Measurements from ENCODE around the gene RPP25L.

DNA sequence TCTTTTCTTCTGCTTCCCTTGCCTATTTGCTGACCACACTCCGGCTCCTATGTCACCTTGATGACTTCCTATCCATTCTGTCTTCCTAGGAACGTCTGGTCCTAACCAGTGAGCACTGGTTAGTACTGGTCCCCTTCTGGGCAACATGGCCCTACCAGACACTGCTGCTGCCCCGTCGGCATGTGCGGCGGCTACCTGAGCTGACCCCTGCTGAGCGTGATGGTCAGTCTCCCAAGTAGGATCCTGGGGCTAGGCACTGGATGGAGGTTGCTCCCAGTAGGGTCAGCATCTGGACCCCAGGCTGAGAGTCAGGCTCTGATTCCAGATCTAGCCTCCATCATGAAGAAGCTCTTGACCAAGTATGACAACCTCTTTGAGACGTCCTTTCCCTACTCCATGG is 36.8 kb upstream of the RPP25L start:
- TF ChIP-seq, protein P1, sequence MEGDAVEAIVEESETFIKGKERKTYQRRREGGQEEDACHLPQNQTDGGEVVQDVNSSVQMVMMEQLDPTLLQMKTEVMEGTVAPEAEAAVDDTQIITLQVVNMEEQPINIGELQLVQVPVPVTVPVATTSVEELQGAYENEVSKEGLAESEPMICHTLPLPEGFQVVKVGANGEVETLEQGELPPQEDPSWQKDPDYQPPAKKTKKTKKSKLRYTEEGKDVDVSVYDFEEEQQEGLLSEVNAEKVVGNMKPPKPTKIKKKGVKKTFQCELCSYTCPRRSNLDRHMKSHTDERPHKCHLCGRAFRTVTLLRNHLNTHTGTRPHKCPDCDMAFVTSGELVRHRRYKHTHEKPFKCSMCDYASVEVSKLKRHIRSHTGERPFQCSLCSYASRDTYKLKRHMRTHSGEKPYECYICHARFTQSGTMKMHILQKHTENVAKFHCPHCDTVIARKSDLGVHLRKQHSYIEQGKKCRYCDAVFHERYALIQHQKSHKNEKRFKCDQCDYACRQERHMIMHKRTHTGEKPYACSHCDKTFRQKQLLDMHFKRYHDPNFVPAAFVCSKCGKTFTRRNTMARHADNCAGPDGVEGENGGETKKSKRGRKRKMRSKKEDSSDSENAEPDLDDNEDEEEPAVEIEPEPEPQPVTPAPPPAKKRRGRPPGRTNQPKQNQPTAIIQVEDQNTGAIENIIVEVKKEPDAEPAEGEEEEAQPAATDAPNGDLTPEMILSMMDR (IDR thresholded peaks at IDR 0.05; ENCODE audit: low read length): no peak
- TF ChIP-seq EZH2phosphoT487 (IDR thresholded peaks at IDR 0.05; ENCODE audit: low read length): no peak

All from MM.1S (cell line).